Adipocyte (in vitro differentiated cells): ENCODE measurements around the gene MYO16.
A peak's percentile ranks its signal among the peaks of the same experiment; 100 is the strongest.
"Not testable (repeated sequence)": the region's sequence is repeated elsewhere in the genome, so short reads cannot be mapped to it uniquely, and the experiment has no call there.

ENCODE experiments used
- DNase-seq: peaks from one replicate; pipeline ENCODE4 v3.0.0-alpha.2; 2015; ENCODE audit warnings: low read depth
- H3K27me3 ChIP-seq: replicated peaks from 2 replicates; pipeline ENCODE4 v1.7.0; 2013; ENCODE audit warnings: mild to moderate bottlenecking, low read length, moderate library complexity; ENCODE audit not compliant: control insufficient read depth, insufficient read depth
- H3K36me3 ChIP-seq: 2 replicates; pipeline ENCODE4 v1.7.0; 2013; ENCODE audit warnings: low read length, mild to moderate bottlenecking, moderate library complexity; ENCODE audit not compliant: control insufficient read depth, insufficient read depth, severe bottlenecking
- H3K4me1 ChIP-seq: 2 replicates; pipeline ENCODE4 v1.7.0; 2013; ENCODE audit warnings: mild to moderate bottlenecking, low read length, moderate library complexity; ENCODE audit not compliant: control insufficient read depth, insufficient read depth
- H3K4me3 ChIP-seq: 2 replicates; pipeline ENCODE4 v1.7.0; 2013; ENCODE audit warnings: mild to moderate bottlenecking, low read length, moderate library complexity
- H3K9ac ChIP-seq: 2 replicates; pipeline ENCODE4 v1.7.0; 2013; ENCODE audit warnings: mild to moderate bottlenecking, low read length, moderate library complexity
- H3K9me3 ChIP-seq: 2 replicates; pipeline ENCODE4 v1.7.0; 2013; ENCODE audit warnings: mild to moderate bottlenecking, low read length, moderate library complexity; ENCODE audit not compliant: control insufficient read depth

MYO16 gene

DNA sequence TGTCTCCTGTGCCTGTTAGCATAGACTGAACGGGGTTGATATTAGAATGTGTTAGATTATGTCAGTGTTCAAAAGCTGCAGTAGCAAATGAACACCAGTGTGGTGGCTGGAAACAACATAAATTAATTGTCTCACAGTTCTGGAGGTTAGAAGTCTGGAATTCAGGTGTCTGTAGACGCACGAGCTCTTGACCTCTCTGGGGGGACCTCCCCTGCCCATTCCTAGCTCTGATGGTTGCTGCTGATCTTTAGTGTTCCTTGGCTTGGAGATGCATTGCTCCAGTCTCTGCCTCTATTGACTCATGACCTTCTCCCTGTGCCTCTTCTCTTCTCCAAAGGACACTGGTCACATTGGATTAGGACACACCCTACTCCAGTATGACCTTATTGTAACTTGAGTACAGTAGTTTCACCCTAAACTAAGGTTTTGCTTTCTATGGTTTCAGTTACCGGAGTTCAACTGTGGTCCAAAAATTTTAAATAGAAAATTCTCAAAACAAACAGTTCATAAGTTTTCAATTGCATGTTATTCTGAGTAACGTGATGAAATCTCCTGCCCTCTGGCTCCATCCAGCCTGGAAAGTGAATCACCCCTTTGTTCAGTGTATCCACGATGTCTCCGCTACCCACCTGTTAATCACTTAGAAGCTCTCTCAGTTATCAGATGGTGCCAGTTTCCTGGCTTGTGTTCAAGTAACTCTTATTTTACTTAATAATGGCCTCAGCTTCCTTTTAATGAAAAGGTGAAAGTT, 273.2 kb downstream of the MYO16 start:
- H3K9ac ChIP-seq = no peak overlapping the region
- peak; percentile 78 for DNase-seq

DNA sequence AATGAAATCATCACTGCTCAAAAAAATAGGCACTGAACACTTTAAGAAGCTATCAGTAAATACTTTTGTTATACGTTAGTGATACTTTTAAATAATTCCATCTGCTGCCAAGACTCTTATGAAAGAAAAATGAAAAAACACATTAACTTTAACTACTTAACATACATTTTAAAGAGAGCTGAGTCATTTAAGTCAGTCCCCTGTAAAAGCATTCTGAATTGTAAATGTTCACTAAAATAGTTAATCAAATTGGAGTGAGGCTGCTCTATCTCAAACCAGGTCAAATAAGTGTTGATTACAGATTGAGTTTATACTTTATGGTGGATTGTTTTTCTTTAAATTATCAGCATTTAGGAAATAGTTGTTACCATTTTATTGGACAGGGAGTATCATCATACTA, 274.2 kb downstream of the MYO16 start:
- Histone ChIP-seq H3K4me1 (peaks cover 7% of the 10 kb centered on the region), H3K9ac (no peak overlapping the region), H3K9me3 (no peaks in the 10 kb centered on the region), H3K4me3 (no peak overlapping the region), H3K36me3 (no peaks in the 10 kb centered on the region), H3K27me3 (no peaks in the 10 kb centered on the region)
- peak; percentile 7 for DNase-seq

More for the DNA sequence above, 273.2 kb downstream of the MYO16 start:
- H3K4me1 ChIP-seq = peaks cover 7% of the 10 kb centered on the region
- no peaks in the 10 kb centered on the region for H3K36me3 ChIP-seq
- no peaks in the 10 kb centered on the region for H3K9me3 ChIP-seq
- H3K4me3 ChIP-seq = no peak overlapping the region
- H3K27me3 ChIP-seq = no peaks in the 10 kb centered on the region

DNA sequence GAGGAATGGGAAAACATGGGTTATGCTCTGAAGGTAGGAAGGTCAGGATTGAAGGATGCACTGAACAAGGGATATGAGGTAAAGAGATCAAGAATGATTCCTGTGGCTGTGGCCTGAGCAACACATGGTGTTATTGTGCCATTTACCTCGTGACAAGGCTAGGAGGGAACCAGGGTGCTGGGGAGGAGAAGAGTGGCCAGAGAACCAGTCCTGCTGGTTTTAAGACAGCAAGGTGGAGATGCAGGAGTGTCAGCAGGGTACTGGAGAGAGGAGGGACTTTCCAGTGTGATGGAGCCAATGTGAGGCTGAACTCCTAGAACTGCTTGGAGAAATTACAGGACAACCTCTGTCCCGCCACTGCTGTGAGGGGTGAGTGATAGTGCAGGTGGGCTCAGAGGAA, 282.4 kb downstream of the MYO16 start:
- no peaks in the 10 kb centered on the region for H3K27me3 ChIP-seq
- no peak overlapping the region for H3K9ac ChIP-seq
- no peaks in the 10 kb centered on the region for H3K36me3 ChIP-seq
- H3K4me1 ChIP-seq = peaks cover 18% of the 10 kb centered on the region
- H3K9me3 ChIP-seq = no peaks in the 10 kb centered on the region
- DNase-seq = no peak
- H3K4me3 ChIP-seq = no peak overlapping the region

DNA sequence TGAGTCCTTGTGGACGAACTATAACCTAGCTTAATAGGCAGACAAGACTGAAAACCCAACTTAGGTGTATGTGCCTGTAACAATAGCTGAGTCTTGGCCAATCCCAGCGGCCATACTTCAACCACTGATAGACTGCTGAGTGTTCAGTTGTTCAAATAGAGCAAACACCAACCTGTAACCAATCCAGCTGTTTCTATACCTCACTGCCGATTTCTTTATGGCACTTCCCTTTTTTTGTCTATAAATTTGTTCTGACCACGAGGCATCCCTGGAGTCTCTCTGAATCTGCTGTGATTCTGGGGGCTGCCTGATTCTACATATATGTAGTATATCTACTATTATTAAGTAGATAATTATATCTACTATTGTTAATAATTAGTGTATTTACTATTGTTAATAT, 284.3 kb downstream of the MYO16 start:
- H3K36me3 ChIP-seq, H3K27me3 ChIP-seq, H3K9me3 ChIP-seq, DNase-seq, H3K4me3 ChIP-seq, H3K9ac ChIP-seq: not testable (repeated sequence)
- peaks cover 30% of the 10 kb centered on the region for H3K4me1 ChIP-seq

DNA sequence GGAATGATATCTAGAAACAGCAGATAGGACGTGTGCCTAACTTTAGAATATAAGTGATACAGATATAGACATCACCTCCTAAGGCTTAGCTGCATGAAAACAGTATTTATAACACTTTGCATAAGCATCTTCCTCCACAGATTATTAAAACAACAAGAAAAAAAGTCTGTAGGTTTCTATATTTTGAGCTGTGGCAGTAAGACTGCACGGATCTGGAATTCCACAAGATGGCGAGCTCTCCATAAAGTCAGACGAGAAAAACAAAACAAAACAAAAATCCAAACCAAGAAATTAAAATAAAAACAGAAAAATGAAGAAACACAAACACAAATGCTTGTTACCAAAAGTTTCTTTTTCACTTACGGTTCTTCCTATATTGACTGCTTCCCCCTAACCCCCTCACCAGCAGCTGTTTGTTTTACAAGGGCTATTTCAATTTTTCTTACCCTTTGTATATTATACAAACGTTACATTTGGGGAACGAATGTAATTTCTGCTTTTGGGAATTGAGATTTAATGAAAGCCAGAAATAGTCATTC, 285.8 kb downstream of the MYO16 start:
- H3K27me3 ChIP-seq = no peaks in the 10 kb centered on the region
- H3K4me1 ChIP-seq = peaks cover 42% of the 10 kb centered on the region
- peak overlapping the region; percentile 87 for H3K9ac ChIP-seq
- peak; percentile 85 for DNase-seq
- peak overlapping the region; percentile 73 for H3K4me3 ChIP-seq
- no peaks in the 10 kb centered on the region for H3K36me3 ChIP-seq
- H3K9me3 ChIP-seq = no peaks in the 10 kb centered on the region

DNA sequence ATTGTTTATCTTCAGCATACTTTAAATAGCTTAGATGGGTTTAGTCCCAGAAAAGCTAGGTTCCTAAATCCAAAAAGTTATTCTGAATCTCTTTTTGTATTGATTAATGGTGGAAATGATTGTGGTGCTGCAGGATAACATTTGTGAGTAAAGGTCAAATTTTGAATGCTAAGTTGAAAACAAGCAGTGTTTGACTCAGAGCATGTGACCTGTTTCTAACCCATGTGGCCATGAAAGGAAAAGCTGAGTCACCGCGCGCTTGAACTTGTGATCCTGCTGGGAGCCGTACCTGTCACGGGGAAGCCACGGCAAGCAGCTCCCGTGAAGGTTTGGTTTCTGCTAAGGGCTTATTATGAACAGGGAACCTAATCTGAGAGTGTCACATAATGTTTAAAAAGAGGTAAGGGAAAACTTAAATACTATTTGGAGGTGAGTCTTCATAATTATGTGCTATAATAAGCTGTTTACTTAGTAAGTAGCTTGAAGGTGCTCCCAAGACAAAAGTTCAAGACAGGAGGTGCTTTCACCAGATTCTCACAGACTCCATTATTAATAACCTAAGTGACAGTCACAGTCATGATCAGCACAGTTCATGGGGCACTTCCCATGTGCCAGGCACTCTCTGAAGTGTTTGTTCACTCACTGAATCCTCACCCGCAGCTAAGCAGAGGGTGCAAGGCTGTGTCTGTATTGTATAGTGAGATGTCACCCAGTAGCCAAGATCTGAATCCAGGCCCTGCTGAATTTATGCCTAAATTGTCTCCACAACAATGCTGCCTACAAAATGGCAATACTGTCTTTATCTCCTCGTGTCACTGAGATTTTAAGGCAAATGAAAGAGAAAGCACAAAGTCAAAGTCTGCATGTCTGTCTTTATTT, 286.5 kb downstream of the MYO16 start:
- Histone ChIP-seq H3K4me3 (peak overlapping the region; percentile 73), H3K9me3 (no peaks in the 10 kb centered on the region), H3K4me1 (peaks cover 42% of the 10 kb centered on the region), H3K27me3 (no peaks in the 10 kb centered on the region), H3K36me3 (no peaks in the 10 kb centered on the region), H3K9ac (peak overlapping the region; percentile 87)
- DNase-seq = peak; percentile 93

GRCh38 chr13:108917581-108917980, 288.2 kb downstream of the MYO16 start:
- peak; percentile 65 for DNase-seq

GRCh38 chr13:108919036-108919907, 289.9 kb downstream of the MYO16 start:
- H3K9me3 ChIP-seq = no peaks in the 10 kb centered on the region
- no peaks in the 10 kb centered on the region for H3K36me3 ChIP-seq
- peak; percentile 59 for DNase-seq
- H3K9ac ChIP-seq = no peak overlapping the region
- H3K27me3 ChIP-seq = no peaks in the 10 kb centered on the region
- no peak overlapping the region for H3K4me3 ChIP-seq
- H3K4me1 ChIP-seq = peaks cover 45% of the 10 kb centered on the region

More at GRCh38 chr13:108917581-108917980, 288.2 kb downstream of the MYO16 start:
- Histone ChIP-seq H3K9ac (no peak overlapping the region), H3K9me3 (no peaks in the 10 kb centered on the region), H3K27me3 (no peaks in the 10 kb centered on the region), H3K36me3 (no peaks in the 10 kb centered on the region), H3K4me3 (no peak overlapping the region), H3K4me1 (peaks cover 42% of the 10 kb centered on the region)

GRCh38 chr13:108920137-108920536, 290.7 kb downstream of the MYO16 start:
- H3K9me3 ChIP-seq = no peaks in the 10 kb centered on the region
- no peaks in the 10 kb centered on the region for H3K27me3 ChIP-seq
- H3K4me3 ChIP-seq = no peak overlapping the region
- peak; percentile 4 for DNase-seq
- H3K9ac ChIP-seq = no peak overlapping the region
- peaks cover 40% of the 10 kb centered on the region for H3K4me1 ChIP-seq
- H3K36me3 ChIP-seq = no peaks in the 10 kb centered on the region

- no peak for DNase-seq
- Histone ChIP-seq H3K36me3 (no peaks in the 10 kb centered on the region), H3K4me3 (no peak overlapping the region), H3K4me1 (peaks cover 29% of the 10 kb centered on the region), H3K27me3 (no peaks in the 10 kb centered on the region), H3K9me3 (no peaks in the 10 kb centered on the region), H3K9ac (no peak overlapping the region)
These were observed 291.8 kb downstream of the MYO16 start for GRCh38 chr13:108921238-108921637.
